GM21528 (cell line): ENCODE measurements around the gene GSN.

ENCODE experiments used
- ATAC-seq: cut with Tn5 transposase; IDR thresholded peaks from one replicate; pipeline ENCODE4 v1.9.1; 2021; ENCODE audit warnings: mild to moderate bottlenecking, moderate library complexity; ENCODE audit not compliant: unreplicated experiment, low FRiP score

Gene GSN

DNA sequence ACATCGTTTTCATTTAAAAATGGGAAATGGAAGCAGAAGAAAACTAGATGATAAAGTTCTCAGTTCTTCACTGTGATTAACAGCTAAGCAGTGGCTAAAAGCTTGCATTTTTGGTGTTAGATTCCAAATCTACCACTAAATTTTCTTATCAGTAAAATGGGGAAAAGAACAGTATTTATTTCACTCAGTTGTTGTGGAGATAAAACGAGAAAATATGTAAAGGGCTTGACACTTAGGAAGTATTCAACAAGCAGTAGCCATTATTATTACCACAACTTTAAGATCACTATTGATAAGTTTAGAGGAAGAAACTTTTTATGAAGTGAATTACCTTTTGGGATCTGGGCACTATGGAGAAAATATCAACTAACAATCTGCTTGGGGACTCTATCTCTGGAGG, 97.6 kb downstream of the GSN start:
- no peak for ATAC-seq

- no peak for ATAC-seq
These were observed 98.7 kb downstream of the GSN start for GRCh38 chr9:121366611-121367192.

DNA sequence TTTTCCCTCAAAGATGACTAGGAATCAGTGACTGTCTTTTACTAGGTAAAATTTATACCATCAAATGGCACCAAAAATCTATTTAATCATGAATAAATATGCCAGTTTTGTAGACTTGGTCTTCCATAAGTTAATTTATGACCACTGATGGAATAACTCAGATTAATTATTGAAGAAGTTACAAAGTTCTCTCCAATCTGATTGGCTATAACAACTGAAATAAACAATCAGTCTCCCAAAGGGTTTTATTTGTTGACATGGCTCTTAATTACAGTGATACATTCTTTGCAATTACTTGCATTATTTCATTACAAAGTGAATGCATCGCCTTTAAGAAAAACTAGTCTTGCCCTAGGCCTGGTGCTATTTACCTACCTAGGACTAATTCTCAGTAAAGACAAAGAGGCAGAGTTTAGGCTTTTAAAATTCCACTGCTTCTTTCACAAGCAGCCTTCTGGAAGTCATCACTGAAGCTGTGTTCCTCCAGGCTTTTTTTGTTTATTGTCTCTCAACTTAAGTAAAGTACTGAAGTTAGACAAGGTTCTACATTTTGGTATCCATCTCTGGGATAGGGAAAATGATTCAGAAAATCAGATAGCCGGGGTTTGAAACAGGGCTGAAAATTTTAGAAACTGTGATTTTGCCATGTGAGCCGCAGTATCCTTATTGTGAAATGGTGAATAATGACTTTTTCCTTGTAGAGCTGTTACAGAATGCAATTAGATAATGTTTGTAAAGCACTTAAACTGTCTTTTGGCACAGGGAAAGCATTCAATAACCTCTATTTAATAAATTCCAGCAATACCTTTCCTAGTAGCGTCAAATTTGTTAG, 99.6 kb downstream of the GSN start:
- ATAC-seq, result no peak

DNA sequence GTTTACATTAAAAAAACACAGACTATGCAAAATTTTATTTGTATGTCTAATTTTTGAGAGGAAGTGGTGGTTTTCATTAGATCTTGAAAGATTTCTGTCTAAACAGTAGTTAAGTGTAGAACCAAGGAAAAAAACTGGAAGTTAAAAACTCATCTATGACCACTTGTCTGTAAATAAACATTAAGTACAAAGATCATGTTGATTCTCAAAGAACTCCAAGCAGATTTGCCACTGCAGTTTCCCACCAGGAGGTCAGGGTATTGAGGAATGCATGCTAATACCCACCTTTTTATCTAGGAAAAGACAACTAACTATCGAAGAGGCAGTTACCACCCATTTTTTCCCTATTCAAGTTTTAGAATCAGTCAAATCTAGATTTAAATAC, 100.2 kb downstream of the GSN start:
- no peak for ATAC-seq

DNA sequence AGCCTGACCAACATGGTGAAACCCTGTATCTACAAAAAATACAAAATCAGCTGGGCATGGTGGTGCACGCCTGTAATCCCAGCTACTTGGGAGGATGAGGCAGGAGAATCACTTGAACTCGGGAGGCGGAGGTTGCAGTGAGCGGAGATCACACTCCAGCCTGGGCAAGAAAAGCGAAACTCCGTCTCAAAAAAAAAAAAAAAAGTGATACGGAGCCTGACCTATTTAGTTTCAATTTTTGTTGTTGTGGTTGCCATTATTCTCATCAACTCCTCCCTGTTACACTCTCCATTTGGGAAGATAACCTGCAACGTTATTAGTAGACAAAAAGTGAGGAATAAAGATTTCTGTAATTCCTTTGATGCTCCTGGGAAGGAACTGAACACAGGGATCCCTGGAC, 100.8 kb downstream of the GSN start:
- ATAC-seq, result no peak

DNA sequence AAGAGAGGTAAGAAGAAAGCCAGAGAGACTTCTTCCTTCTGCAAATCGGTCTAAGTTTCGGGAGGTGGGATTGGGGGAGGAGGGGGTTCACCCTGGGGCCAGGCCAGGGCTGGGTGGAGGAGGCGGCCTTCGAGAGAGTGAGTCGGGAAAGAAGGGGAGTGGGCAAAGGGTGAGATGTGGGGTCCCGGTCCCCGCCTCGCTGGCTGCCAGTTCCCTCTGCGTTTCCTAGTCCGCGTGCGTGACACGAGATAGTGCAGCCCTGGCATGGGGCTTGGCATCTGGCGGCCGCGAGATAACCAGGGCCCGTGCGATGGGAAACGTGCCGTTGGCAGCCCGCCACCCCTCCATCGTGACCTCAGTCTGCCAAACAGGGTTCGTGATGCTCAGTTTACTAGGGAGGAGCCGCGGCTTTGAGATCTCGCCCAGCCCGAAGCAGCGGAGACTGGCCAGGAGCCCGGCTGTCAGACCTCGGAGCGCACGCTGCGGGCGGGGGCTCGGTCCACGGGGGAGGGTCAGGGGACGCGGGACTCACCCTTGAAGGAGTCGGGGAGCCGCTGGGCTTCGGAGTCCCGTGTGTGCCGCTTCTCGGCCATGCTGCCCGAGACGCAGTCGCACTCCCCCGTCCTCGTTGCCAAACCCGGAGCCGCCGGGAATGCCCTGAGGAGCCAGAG, 101.8 kb downstream of the GSN start, which contains the start of gene STOM:
TSS of gene STOM (minus strand) at position 656 of the 671 bp plus-strand sequence. CDS start at position 593, 63 bp downstream.
- ATAC-seq, result peak; percentile 58

DNA sequence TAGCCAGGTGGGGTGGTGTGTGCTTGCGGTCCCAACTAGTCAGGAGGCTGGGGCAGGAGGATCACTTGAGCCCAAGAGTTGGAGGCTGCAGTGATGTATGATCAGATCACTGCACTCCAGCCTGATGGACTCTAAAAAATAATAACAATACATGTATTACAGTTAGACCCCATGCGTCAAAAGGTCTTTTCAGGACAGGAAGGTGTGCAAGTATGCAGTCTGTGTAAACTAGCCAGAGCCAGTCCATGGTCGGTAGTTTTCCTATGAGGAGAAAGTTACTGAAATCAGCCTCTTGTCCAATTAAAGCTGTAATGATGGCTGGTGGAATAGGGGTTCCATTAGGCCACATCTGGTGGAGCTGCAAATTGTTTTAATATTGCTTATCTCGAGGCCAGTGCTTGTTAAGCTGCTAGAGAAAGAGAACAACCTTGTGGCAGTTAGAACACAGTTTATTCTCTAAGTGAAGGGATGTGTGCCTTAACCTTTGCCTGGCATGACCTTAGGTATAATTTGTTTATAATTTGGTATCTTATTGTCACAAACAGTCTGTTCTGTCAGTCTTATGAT, 103.6 kb downstream of the GSN start:
- ATAC-seq, result no peak

GRCh38 chr9:121372239-121373010, 104.5 kb downstream of the GSN start:
- ATAC-seq, result no peak

DNA sequence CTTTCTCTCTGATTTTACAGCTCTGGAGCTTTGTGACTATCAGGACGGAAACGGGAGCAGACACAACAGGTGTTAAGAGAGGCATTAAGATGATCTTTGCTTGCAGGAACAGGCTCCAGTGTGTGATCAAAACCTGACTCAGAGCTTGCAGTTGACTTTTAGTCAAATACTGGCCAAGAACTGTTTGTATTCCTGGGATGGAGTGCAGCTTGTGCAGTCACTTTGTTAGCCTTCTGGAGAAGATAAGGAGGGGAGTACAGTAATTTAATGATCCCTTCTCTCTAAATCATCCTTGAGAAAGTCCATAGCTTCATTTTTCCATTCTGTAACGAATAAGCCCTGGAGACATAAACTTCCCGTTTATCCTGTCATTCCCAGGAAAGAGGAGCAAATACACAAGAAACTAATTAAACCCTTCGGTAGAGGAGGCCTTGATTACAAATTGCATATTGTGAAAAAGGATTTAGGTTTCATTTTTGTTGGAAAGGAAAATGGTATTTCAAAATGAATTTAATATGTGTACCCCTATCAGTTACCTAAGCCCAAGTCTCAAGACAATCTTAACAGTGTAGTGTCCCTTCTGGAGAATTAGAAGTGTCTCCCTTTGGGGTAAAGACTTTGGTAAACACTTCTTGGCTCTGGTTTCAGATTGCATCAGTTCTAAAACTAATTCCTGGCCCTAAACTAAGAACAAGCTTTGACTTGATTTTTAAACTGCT, 105.2 kb downstream of the GSN start:
- ATAC-seq, result no peak

DNA sequence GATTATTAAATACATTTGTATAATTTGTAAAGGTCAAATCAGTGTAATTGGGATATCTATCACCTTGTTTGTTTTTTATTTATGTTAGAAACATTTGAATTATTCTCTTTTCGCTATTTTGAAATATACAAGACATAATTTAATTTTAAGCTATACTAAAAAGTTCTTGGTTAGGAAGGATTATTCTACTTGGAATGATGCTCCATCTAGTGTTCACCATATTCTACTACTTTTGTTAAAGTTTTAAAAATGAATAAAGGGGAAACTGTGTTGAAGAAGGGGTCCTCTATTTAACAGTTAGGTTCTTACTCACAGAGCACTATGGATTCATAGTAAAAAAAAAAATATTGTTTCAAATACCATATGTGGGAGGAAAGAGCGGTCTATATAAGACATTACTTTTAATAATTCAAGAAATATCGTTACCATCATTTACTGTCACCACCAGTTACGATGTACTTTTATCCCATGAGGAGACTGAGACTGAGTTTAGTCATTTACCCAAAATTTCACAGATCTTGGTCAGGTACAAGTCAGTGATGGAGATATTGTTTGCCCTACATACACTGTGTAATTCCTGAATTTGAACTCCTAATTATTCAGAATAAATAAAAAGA, 108.4 kb downstream of the GSN start:
- ATAC-seq, result no peak

DNA sequence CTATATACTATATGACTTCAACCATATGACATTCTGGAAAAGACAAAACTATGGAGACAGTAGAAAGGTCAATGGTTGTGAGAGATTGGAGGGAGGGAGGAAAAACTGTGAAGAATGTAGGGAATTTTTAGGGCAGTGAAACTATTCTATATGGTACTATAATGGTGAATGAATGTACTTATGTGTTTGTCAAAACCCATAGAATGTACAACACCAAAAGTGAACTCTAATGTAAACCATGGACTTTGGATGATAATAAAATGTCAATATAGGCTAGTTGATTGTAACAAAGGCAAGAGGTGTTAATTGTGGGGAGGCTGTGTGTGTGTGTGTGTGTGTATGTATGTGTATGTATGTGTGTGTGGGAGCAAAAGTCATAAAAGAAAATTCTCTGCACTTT, 112.9 kb downstream of the GSN start:
- ATAC-seq, result no peak
